Lower lobe of right lung (tissue), 2 donors: ENCODE measurements around the gene CEACAM6. TPM values are rescaled to one million over a fixed set of nuclear protein-coding genes. Genes with fewer than 3 reads are reported as not detected.
A peak's percentile ranks its signal among the peaks of the same experiment; 100 is the strongest.

Experiments used
- ATAC-seq, 2 donors: fragments of 200-7000 bp; cut with Tn5 transposase; one replicate each; pipeline ENCODE4 v1.9.1; 2020 to 2022; ENCODE audit warnings: mild to moderate bottlenecking in 2 of 2, moderate library complexity in 2 of 2
- DNase-seq: peaks from one replicate; pipeline ENCODE4 v3.0.0-alpha.2; 2020
- H3K27ac ChIP-seq: fragments of 200-600 bp; one replicate; pipeline ENCODE4 v1.8.0; 2022
- H3K27me3 ChIP-seq: fragments of 200-600 bp; one replicate; pipeline ENCODE4 v1.8.0; 2022; ENCODE audit warnings: low read depth
- H3K36me3 ChIP-seq: fragments of 200-600 bp; one replicate; pipeline ENCODE4 v1.8.0; 2022; ENCODE audit warnings: mild to moderate bottlenecking
- H3K4me1 ChIP-seq: fragments of 200-600 bp; one replicate; pipeline ENCODE4 v1.8.0; 2022
- H3K4me3 ChIP-seq: fragments of 200-600 bp; one replicate; pipeline ENCODE4 v1.8.0; 2022; ENCODE audit warnings: mild to moderate bottlenecking
- H3K9me3 ChIP-seq: fragments of 200-600 bp; one replicate; pipeline ENCODE4 v1.8.0; 2022
- intact Hi-C: fragments of 100-400 bp; cut with DNase I; formaldehyde crosslinking; loops from one replicate; pipeline ENCODE4 v1.11.0; 2022
- total RNA-seq: library from RNA; stranded (reverse); fragmentation: NEBNext Ultra II Directional; extraction: Animal tissue kit (Norgen Biotek cat#: 25700); gene quantifications from one replicate; pipeline ENCODE4 v1.2.1, GENCODE V29; 2021
- TF ChIP-seq, protein P1 (sequence below): fragments of 200-600 bp; IDR thresholded peaks from one replicate; pipeline ENCODE4 v1.8.0; 2022; ENCODE audit warnings: antibody characterized with exemption, mild to moderate bottlenecking
- donor health status: DM: no; HTN: yes; CAD: no; lungs with severe emphysema.

The CEACAM6 gene
- total RNA-seq, 1 donor from 2014 or later: 369 TPM

- TF ChIP-seq, protein P1, sequence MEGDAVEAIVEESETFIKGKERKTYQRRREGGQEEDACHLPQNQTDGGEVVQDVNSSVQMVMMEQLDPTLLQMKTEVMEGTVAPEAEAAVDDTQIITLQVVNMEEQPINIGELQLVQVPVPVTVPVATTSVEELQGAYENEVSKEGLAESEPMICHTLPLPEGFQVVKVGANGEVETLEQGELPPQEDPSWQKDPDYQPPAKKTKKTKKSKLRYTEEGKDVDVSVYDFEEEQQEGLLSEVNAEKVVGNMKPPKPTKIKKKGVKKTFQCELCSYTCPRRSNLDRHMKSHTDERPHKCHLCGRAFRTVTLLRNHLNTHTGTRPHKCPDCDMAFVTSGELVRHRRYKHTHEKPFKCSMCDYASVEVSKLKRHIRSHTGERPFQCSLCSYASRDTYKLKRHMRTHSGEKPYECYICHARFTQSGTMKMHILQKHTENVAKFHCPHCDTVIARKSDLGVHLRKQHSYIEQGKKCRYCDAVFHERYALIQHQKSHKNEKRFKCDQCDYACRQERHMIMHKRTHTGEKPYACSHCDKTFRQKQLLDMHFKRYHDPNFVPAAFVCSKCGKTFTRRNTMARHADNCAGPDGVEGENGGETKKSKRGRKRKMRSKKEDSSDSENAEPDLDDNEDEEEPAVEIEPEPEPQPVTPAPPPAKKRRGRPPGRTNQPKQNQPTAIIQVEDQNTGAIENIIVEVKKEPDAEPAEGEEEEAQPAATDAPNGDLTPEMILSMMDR: no peak
- Histone ChIP-seq H3K36me3 (no peaks in the 10 kb centered on the region), H3K27ac (peak overlapping the region; percentile 24), H3K4me1 (peaks cover 7% of the 10 kb centered on the region), H3K9me3 (no peaks in the 10 kb centered on the region), H3K4me3 (no peak overlapping the region), H3K27me3 (no peaks in the 10 kb centered on the region)
- ATAC-seq (no peak), DNase-seq (no peak)
- intact Hi-C loops: no loop called here
Measured at GRCh38 chr19:41801031-41801430, 45.7 kb downstream of the CEACAM6 start.

DNA sequence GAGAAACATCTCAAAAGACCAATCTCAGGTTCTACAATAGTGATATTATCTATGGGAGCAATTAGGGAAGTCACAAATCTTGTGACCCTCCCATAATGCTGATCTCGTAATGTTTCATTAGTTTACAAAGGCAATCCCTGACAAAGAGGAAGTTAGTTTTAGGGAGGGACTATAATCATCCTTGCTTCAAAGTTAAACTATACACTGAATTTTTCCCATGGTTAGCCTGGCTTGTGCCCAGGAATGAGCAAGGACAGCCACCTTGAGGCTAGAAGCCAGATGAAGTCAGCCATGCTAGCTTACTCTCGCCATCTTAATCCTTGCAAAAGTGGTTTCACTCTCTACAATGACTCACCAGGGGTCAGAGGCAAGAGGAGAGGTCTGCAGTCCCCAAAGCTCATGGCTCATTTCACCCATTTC, 46.5 kb downstream of the CEACAM6 start:
- TF ChIP-seq, protein P1: no peak
- no peak overlapping the region for H3K27ac ChIP-seq
- intact Hi-C loops: no loop called here
- H3K27me3 ChIP-seq: no peaks in the 10 kb centered on the region
- no peaks in the 10 kb centered on the region for H3K36me3 ChIP-seq
- H3K4me1 ChIP-seq: peaks cover 6% of the 10 kb centered on the region
- no peaks in the 10 kb centered on the region for H3K9me3 ChIP-seq
- no peak overlapping the region for H3K4me3 ChIP-seq
- no peak for DNase-seq
- ATAC-seq: peak; percentile 62 to 63

DNA sequence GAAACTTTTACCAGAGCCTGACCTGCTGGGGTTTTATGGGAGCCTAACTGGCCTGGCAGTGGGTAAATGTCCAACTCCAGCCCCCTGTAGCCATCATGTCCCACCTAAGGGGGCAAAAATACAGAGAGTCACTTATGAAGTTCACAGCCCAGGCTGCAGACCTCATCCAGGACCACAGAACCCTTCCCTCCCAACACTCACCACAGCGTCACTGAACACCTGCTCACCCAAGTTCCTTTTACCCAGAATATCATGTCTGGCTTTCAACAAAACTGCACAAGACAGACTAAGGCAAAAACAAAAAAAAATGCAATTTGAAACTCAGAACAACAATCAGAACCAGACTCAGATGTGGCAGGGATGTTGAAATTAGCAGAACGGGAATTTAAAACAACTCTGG, 47.4 kb downstream of the CEACAM6 start:
- no peaks in the 10 kb centered on the region for H3K9me3 ChIP-seq
- peaks cover 6% of the 10 kb centered on the region for H3K4me1 ChIP-seq
- H3K4me3 ChIP-seq: no peak overlapping the region
- no peaks in the 10 kb centered on the region for H3K27me3 ChIP-seq
- no peak for DNase-seq
- no peaks in the 10 kb centered on the region for H3K36me3 ChIP-seq
- peak overlapping the region; percentile 58 for H3K27ac ChIP-seq
- intact Hi-C loops: no loop called here
- no peak for ATAC-seq
- TF ChIP-seq, protein P1: no peak

GRCh38 chr19:41804336-41804735, 49.0 kb downstream of the CEACAM6 start:
- Histone ChIP-seq H3K4me3 (no peak overlapping the region), H3K27ac (no peak overlapping the region), H3K9me3 (no peaks in the 10 kb centered on the region), H3K36me3 (no peaks in the 10 kb centered on the region), H3K27me3 (no peaks in the 10 kb centered on the region), H3K4me1 (no peaks in the 10 kb centered on the region)
- DNase-seq: no peak
- ATAC-seq: no peak
- TF ChIP-seq, protein P1: no peak
- intact Hi-C loops: no loop called here

DNA sequence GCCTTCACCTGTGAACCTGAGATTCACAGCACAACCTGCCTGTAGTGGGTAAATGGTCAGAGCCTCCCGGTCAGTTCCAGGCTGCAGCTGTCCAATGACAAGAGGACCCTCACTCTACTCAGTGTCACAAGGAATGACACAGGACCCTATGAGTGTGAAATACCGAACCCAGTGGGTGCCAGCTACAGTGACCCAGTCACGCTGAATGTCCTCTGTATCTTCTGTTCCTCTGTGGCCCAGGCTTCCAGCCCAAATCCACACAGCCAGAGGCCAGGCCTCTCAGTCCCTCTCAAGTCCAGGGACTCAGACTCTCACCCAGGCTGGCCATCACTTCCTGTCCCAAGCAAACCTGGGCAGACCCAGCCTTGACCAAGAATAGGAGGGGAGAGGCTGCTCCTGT, 51.8 kb downstream of the CEACAM6 start:
- TF ChIP-seq, protein P1: no peak
- peaks cover 8% of the 10 kb centered on the region for H3K27me3 ChIP-seq
- DNase-seq (no peak), ATAC-seq (no peak)
- no peak overlapping the region for H3K27ac ChIP-seq
- no peak overlapping the region for H3K4me3 ChIP-seq
- H3K36me3 ChIP-seq: no peaks in the 10 kb centered on the region
- no peaks in the 10 kb centered on the region for H3K9me3 ChIP-seq
- intact Hi-C loops: no loop called here
- H3K4me1 ChIP-seq: peaks cover 5% of the 10 kb centered on the region
